SJSA1 (cell line): ENCODE data around the gene PTPRT. TPM values are rescaled to one million over a fixed set of nuclear protein-coding genes. Genes with fewer than 3 reads are reported as not detected.

Experiments used
- DNase-seq, 2 experiments: peaks; one replicate each; pipeline ENCODE4 v3.0.0-alpha.2; 2015 to 2020; ENCODE audit warnings: low spot score in 2 of 2, low read depth in 1 of 2
- H3K27ac ChIP-seq: fragments of 250-450 bp; sonication (Bioruptor Pico); 2 replicates; pipeline ENCODE4 v1.5.1; 2020; ENCODE audit warnings: mild to moderate bottlenecking, moderate library complexity
- H3K27me3 ChIP-seq: fragments of 250-450 bp; sonication (Bioruptor Pico); replicated peaks from 2 replicates; pipeline ENCODE4 v1.5.1; 2020; ENCODE audit warnings: mild to moderate bottlenecking, moderate library complexity
- H3K36me3 ChIP-seq: fragments of 250-450 bp; sonication (Bioruptor Pico); 2 replicates; pipeline ENCODE4 v1.5.1; 2020; ENCODE audit warnings: mild to moderate bottlenecking
- H3K4me1 ChIP-seq: fragments of 250-450 bp; sonication (Bioruptor Pico); replicated peaks from 2 replicates; pipeline ENCODE4 v1.6.1; 2021; ENCODE audit warnings: mild to moderate bottlenecking
- H3K4me3 ChIP-seq: fragments of 250-450 bp; sonication (Bioruptor Pico); 2 replicates; pipeline ENCODE4 v1.5.1; 2020; ENCODE audit warnings: mild to moderate bottlenecking
- H3K9me3 ChIP-seq: fragments of 250-450 bp; sonication (Bioruptor Pico); replicated peaks from 2 replicates; pipeline ENCODE4 v1.5.1; 2020; ENCODE audit warnings: mild to moderate bottlenecking
- total RNA-seq: library from RNA; depleted of rRNA; stranded (reverse); fragments of >200 nt; shearing (Covaris generic); gene quantifications from 2 replicates; pipeline ENCODE4 v1.2.3, GENCODE V29; 2014

The PTPRT gene
- total RNA-seq, 1 experiment from 2014 or later, result not detected

DNA sequence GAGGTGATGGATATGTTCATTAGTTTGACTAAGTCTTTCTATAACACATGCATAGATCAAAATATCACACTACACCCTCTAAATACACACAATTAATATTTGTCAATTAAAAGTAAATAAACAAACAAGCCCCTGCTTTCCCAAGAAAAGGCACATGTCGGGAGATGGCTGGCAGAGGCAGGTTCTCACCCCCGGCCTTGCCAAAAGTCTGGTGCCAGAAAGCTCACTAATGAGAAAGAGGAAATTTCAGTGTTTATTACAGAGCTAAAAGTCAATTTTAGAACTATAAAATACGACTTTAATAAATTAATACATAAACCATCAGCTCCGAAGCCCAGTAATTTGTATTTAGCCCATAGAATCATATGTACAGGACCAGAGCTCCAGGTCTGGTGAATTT is 404.7 kb downstream of the PTPRT start:
- no peak for DNase-seq
- Histone ChIP-seq H3K27me3 (no peaks in the 10 kb centered on the region), H3K4me1 (no peaks in the 10 kb centered on the region), H3K4me3 (no peak overlapping the region), H3K27ac (no peak overlapping the region), H3K9me3 (no peaks in the 10 kb centered on the region; the same call in 1 of the 2 replicates), H3K36me3 (no peaks in the 10 kb centered on the region)

DNA sequence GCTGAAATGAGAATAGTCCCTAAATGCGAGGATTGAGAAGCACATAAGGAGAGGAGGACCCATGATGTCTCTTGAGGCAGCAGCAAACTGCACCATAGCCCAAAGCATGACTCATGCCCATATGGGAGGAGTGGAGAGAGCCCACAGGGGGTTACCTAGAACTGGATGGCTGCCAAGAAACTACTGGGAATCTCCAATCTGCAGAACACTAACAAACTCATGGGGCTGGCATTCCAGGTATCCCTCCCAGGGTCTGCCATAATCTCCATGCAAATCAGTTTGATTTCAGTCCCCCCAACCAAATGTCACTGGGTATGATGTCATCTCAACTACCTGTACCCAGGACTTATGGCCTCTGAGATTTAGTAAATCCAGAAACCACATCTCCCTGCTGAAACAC is 410.5 kb downstream of the PTPRT start:
- H3K9me3 ChIP-seq, result no peaks in the 10 kb centered on the region; the same call in 1 of the 2 replicates
- no peak for DNase-seq
- no peaks in the 10 kb centered on the region for H3K4me1 ChIP-seq
- no peak overlapping the region for H3K4me3 ChIP-seq
- no peak overlapping the region for H3K27ac ChIP-seq
- no peaks in the 10 kb centered on the region for H3K27me3 ChIP-seq
- H3K36me3 ChIP-seq, result no peaks in the 10 kb centered on the region

DNA sequence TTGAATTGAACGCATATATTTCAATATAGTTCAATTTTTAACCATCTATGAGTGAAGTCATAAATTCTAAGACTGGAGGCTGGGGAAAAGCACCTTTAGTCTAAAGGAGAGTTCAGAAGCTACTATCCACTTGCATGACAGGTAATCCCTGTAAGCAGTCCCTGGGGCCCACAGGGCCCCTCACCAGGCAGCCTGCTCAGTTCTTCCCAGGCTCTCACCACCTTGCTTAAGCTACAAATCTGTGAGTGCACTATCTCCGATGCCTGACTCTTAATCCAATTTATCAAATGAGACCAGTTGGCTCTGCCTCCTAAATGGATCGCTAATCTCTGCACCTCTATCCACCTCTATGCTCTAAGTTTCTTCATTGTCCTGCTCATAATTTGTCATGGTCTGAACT is 413.8 kb downstream of the PTPRT start:
- no peak overlapping the region for H3K4me3 ChIP-seq
- no peaks in the 10 kb centered on the region; the same call in 1 of the 2 replicates for H3K9me3 ChIP-seq
- H3K36me3 ChIP-seq, result no peaks in the 10 kb centered on the region
- H3K27me3 ChIP-seq, result no peaks in the 10 kb centered on the region
- H3K4me1 ChIP-seq, result no peaks in the 10 kb centered on the region
- no peak overlapping the region for H3K27ac ChIP-seq
- no peak for DNase-seq

DNA sequence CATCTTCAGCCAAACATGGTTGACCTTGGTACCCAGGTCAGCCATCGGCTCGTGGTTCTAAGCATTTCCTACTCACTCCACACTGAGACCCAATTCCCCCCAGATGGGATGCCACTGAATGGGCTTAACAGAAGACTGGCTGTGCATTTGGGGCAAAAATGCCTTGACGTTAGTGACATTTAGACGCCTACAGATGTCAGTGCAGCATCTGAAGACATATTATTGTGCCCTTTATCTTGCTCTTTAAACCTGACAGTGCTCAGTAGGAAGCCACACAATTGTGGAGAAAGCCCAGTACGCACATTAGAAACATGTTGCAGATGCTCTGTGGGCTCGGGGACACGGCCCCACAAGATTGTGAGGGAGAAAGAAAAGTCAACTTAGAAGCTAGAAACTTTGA is 414.7 kb downstream of the PTPRT start:
- Histone ChIP-seq H3K36me3 (no peaks in the 10 kb centered on the region), H3K27ac (no peak overlapping the region), H3K9me3 (no peaks in the 10 kb centered on the region; the same call in 1 of the 2 replicates), H3K4me1 (no peaks in the 10 kb centered on the region), H3K4me3 (no peak overlapping the region), H3K27me3 (no peaks in the 10 kb centered on the region)
- DNase-seq, result no peak

DNA sequence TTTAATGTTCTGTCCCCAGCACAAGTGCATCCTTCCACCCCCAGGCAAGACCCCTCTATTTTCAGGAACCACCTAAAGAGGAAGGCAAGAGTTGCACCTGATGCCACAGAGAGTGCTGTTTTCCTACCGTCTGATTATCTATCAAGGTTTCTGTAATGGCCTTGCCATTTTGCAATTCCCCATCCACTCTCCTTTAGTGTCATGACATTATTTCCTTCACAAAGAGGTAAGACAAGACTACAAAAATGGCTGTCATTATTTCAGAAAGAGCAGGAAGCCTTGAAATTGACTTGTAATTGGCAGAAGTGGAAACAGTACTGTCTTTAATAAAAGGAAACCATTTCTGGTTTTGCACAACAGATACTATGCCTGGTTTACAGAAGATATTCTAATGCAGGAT is 426.7 kb downstream of the PTPRT start:
- Histone ChIP-seq H3K4me3 (no peak overlapping the region), H3K36me3 (no peaks in the 10 kb centered on the region), H3K9me3 (no peaks in the 10 kb centered on the region), H3K27ac (no peak overlapping the region), H3K4me1 (no peaks in the 10 kb centered on the region), H3K27me3 (no peaks in the 10 kb centered on the region)
- no peak for DNase-seq

DNA sequence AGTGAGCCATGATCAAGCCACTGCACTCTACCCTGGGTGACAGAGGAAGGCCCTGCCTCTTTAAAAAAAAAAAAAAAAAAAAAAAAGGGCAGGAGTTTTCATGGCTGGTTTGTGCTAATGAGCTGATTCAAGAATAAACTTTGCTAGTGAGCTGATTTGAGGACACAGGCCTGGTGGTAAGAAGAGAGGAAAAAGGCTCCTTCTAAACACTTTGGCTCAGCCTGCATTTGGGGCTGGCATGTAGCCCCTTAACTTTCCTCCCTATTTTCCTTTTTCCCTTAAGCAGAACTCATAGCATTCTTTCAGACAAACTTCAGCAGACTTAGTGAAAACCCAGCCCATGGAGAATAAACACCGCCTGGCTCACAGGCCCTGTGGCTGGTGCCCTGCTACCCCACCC is 432.7 kb downstream of the PTPRT start:
- H3K9me3 ChIP-seq, result no peaks in the 10 kb centered on the region
- H3K27me3 ChIP-seq, result no peaks in the 10 kb centered on the region
- H3K4me1 ChIP-seq, result no peaks in the 10 kb centered on the region
- no peak overlapping the region for H3K4me3 ChIP-seq
- no peak overlapping the region for H3K27ac ChIP-seq
- no peaks in the 10 kb centered on the region for H3K36me3 ChIP-seq
- no peak for DNase-seq

DNA sequence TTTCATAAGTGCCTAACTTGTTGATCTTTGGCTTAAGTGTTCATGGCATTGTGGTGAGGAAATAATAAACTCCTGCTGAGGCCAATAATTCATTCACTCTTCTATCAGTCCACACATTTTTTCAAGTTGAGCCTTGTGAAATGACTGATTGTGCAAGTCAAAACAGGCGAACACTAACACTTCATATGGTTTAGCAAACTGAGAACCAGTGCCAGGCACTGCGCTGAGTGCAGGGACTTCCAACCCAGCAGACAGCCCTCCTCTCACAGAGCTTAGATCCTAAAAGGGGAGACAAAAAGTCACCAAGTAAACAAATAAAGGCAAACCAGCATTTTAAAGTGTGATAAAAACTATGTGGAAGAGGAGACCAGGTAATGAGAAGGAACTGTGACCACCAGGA is 435.0 kb downstream of the PTPRT start:
- no peak for DNase-seq
- H3K27ac ChIP-seq, result no peak overlapping the region
- H3K4me3 ChIP-seq, result no peak overlapping the region
- H3K36me3 ChIP-seq, result no peaks in the 10 kb centered on the region
- no peaks in the 10 kb centered on the region for H3K27me3 ChIP-seq
- no peaks in the 10 kb centered on the region for H3K9me3 ChIP-seq
- no peaks in the 10 kb centered on the region for H3K4me1 ChIP-seq

DNA sequence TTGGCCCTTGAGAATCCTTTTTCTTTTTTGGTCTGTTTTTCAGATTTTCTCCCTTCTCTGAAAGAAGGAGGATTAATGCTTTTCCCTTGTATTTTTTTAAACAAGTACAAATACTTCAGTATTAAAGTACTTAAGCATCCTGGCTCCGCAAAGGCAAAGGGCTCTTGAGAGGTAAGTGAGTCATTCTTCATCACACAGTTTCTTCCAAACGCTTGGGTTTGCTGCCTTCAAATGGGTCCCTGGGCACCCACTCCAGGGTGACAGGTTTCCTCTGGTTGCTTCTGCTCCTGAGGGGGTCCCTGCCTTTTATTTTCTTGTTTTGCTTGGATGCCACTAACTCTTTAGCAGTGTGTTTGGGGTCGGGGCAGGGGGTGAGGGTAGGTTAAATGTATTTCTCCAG is 437.1 kb downstream of the PTPRT start:
- no peak overlapping the region for H3K27ac ChIP-seq
- H3K36me3 ChIP-seq, result no peaks in the 10 kb centered on the region
- H3K4me1 ChIP-seq, result no peaks in the 10 kb centered on the region

DNA sequence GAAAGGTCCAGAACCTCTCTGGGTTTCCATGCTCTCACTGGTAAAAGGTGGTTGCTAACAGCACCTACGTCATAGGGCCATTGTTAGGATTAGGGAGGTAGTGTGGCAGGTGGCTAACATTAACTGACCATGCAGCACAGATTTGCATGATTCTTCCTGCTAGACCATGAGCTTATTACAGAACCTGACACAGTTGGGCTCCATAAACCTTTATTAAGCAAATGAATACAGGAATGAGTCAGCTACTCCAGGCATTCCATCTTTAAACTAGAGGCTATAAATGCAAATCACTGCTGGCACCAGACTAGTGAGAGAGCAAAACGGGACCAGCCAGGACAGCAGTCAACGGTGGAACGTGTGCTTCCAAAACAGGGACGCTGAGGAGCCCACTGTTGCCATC is 440.1 kb downstream of the PTPRT start:
- H3K9me3 ChIP-seq, result peaks cover 4% of the 10 kb centered on the region; the same call in 1 of the 2 replicates
- no peak overlapping the region for H3K4me3 ChIP-seq
- no peaks in the 10 kb centered on the region for H3K27me3 ChIP-seq

More for the DNA sequence above, 437.1 kb downstream of the PTPRT start:
- Histone ChIP-seq H3K9me3 (no peaks in the 10 kb centered on the region), H3K27me3 (no peaks in the 10 kb centered on the region), H3K4me3 (no peak overlapping the region)
- DNase-seq, result no peak

DNA sequence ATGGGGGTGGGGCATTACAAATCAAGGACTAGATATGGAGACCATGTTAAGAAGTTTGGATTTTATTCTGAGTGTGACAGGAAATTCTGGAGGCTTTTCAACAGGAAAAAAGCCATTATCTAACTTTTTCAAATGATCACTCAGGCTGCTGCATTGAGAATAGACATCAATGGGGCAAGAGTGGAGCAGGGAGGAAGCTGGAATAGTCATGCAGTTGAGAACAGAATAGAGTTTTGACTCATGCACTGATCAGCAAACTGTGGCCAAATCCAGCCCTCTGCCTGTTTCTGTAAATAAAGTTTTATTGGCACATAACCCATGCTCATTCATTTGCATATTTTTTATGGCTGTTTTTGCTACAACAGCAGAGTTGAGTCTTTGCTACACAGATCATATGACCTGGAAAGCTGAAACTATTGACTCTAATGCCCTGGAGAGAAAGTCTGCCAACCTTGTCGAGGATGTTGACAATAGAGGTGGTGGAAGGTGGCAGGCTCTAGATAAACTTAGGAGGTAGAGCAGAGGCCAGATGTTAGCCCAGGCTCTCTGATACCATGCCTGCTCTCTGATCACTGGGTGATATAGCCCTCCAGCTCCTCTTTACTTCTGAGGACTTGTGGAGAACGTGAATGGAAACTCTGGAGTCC is 441.8 kb downstream of the PTPRT start:
- H3K36me3 ChIP-seq, result no peaks in the 10 kb centered on the region
- no peak overlapping the region for H3K4me3 ChIP-seq
- H3K9me3 ChIP-seq, result peaks cover 4% of the 10 kb centered on the region; the same call in 1 of the 2 replicates
- no peak for DNase-seq
- no peaks in the 10 kb centered on the region for H3K4me1 ChIP-seq
- no peak overlapping the region for H3K27ac ChIP-seq
- no peaks in the 10 kb centered on the region for H3K27me3 ChIP-seq

More for the DNA sequence above, 440.1 kb downstream of the PTPRT start:
- Histone ChIP-seq H3K27ac (no peak overlapping the region), H3K36me3 (no peaks in the 10 kb centered on the region), H3K4me1 (no peaks in the 10 kb centered on the region)
- DNase-seq, result no peak

DNA sequence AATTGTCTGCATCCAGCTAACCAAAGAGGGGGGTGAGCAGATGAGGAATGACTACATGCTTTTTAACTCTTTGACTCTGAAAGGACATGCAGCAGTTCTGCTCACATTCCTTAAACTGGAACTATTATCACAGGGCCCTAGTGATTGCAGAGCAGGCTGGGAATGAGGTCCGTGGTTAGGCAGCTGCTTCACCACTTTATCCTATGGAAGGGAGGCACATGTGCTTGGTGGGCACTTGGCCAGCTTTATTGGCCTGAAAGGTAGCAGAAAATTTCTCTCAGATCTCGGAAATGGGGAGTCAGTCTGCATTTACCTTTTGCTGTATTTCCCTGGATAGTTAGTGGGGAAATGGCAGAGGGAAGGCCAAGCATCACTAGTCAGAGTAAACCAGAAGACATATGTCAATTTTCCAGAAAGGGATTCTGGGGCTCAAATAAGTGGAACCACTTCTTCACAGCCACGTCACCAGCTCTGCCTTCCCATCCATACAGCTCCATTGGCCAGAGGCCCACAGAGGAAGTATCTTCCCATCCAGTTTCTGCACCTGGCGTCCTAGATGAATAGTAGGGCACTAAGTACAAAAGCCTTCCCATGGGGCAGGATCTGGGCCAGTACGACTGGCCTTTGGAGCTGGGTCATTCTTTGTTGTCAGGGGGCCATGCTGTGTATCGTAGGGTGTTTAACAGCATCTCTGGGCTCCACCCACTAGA is 444.8 kb downstream of the PTPRT start:
- DNase-seq, result no peak
- no peak overlapping the region for H3K27ac ChIP-seq
- no peak overlapping the region for H3K4me3 ChIP-seq
- no peaks in the 10 kb centered on the region for H3K27me3 ChIP-seq
- no peaks in the 10 kb centered on the region for H3K36me3 ChIP-seq
- no peaks in the 10 kb centered on the region for H3K4me1 ChIP-seq
- peaks cover 4% of the 10 kb centered on the region; the same call in 1 of the 2 replicates for H3K9me3 ChIP-seq

DNA sequence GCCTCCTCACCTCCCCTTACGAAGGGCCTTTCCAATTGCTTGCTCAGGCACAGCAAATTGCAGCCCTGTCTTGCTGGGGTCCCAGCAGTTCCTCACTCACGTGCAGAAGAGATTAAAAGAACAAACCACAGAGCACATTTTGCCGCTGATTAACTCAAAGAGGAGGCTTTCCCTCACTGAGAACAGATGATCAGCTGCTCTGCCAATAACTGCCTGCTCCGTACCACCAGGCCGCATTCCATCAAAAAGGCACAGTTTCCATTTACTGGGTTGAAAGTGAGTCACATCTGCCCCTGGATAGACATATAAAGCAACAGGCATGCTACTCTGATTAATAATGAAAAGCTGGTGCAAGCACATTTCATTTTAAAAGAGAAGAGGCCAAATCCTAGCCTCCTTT is 446.8 kb downstream of the PTPRT start:
- no peaks in the 10 kb centered on the region for H3K36me3 ChIP-seq
- H3K4me1 ChIP-seq, result no peaks in the 10 kb centered on the region
- H3K9me3 ChIP-seq, result peaks cover 6% of the 10 kb centered on the region; the same call in 1 of the 2 replicates
- no peak overlapping the region for H3K4me3 ChIP-seq
- no peaks in the 10 kb centered on the region for H3K27me3 ChIP-seq
- no peak overlapping the region for H3K27ac ChIP-seq
- no peak for DNase-seq

DNA sequence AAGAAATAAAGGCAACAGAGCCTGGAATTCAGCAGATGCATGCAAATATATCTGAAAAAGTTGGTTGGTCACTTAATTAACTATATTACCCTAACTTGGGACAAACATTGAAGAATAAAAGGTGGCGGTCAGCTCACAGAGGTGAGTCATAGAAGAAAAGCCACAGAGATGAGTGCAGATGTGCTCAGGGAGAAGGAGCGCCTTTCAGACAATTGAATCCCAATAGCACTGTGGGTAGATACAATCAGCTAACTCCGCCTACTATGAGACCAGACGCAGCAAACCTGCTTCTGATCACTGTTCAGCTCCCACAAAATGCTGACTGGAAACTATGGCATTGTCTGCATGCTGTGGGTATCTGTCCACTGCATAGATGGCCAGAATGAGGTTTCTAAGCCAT is 447.8 kb downstream of the PTPRT start:
- Histone ChIP-seq H3K4me1 (no peaks in the 10 kb centered on the region), H3K27ac (no peak overlapping the region), H3K27me3 (no peaks in the 10 kb centered on the region), H3K36me3 (no peaks in the 10 kb centered on the region), H3K4me3 (no peak overlapping the region), H3K9me3 (peaks cover 6% of the 10 kb centered on the region; the same call in 1 of the 2 replicates)
- DNase-seq, result no peak

DNA sequence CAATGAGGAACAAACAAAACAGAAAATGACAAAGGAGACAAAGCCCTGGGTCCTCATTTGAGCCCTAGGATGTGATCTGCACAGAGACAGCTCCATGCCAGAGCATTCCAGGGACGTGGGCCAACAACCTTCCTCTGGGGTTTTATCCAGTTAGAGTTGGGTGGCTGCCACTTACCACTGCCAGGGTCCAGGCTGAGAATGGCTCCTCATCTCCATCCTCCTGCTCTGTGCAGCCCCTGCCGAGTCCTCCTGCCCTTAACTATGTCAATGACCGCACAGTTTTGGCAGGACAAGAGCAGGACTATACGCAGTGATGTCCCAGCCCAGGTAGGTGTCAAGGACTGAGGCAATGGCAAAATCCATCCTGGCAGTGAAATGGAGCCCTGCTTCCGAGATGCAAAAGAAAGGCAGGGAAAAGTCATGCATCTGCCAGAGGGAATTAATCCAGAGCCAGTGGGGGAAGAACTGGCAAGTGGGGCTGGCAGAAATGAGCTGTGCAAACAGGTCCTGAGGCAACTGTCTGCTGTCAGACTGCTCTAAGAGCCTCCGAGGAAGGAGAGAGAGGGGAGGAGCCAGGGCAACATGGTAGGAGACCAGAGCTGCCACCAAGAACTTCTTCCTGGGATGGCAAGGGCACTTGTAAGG is 449.4 kb downstream of the PTPRT start:
- Histone ChIP-seq H3K36me3 (no peaks in the 10 kb centered on the region), H3K27ac (no peak overlapping the region), H3K4me3 (no peak overlapping the region), H3K9me3 (peaks cover 9% of the 10 kb centered on the region; the same call in 1 of the 2 replicates), H3K4me1 (no peaks in the 10 kb centered on the region), H3K27me3 (no peaks in the 10 kb centered on the region)
- DNase-seq, result no peak
